Inflammatory macrophage (primary cell): ENCODE data around the gene USP13.
A peak's percentile ranks its signal among the peaks of the same experiment; 100 is the strongest.

Source experiments
- DNase-seq, 2 donors: peaks; one replicate each; pipeline ENCODE4 v3.0.0-alpha.2; 2020 to 2022

Gene USP13

DNA sequence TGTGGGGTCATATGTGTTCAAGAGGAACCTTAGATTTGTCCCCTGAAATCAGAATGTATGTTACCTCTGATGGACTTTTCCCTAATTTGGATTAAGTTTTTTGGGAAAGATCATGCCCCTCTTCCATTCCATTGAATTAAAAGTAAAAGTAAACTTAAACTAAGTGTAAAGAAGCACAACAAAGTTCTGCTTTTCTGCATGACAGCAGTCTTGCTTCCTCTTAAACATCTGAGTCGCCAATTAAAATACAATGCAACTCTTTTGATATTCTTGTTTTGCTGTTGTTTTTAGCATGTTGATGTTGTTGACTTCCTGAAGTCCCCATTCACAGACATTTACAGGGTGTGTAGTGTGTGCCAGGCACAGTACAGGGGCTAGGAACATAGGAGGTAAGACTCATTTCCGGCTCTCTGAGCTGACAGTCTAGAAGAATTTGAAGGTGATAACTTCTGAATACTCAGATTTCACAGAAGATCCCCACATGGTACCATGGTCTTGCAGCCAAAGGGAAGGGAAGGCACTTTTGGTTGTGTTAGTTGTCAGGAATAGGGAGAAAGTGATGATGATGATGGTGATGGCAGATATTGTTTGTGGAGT is 45.0 kb downstream of the USP13 start:
- peak; percentile 9 to 10 for DNase-seq

DNA sequence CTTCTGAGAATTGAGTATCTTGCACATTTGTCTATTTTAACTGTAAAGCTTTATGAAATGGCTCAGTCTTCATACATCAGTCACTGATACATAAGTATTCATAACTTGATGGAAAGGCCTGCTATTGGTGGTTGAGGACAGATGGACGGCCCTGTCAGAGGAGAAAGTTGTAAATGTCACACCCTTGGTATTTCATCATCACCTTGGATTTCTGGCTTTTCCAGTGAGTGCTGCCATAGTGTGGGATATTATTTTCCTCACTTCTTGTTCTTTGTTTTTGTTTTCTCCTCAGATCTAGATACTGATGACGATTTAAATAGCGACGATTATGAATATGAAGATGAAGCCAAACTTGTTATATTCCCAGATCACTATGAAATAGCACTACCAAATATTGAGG is 47.9 kb downstream of the USP13 start:
- peak in 1 of 2 donors; percentile 26 for DNase-seq

DNA sequence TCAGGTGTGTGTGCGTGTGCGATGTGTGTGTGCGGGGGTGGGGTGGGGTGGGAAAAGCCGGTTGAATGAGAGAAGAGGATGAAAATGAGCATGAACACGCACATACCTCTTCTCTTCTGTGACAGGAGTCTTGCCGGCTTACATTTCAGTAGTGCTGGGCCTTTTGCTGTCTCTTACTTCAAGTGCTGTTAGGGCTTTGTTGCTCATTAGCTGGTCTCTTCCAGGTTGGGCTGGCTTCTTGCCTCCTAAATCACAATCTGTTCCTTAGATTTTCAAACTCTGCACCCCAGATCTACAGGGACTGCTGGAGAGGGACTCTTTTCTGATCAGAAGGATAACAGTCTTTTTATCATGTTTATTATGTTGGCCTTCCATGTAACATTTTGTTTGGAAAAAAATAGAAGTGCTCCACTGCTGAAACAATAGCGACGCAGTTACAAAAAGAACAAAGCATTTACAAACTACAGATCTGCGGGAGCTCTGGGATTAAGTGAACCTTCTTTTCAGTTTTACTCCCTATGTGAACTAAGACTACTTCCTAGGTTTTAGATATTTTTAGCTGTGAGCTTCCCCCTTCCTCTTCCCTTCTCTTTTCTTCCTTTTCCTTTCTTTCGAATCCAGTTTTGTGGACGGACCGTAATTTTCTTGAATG is 48.5 kb downstream of the USP13 start:
- DNase-seq, result no peak

DNA sequence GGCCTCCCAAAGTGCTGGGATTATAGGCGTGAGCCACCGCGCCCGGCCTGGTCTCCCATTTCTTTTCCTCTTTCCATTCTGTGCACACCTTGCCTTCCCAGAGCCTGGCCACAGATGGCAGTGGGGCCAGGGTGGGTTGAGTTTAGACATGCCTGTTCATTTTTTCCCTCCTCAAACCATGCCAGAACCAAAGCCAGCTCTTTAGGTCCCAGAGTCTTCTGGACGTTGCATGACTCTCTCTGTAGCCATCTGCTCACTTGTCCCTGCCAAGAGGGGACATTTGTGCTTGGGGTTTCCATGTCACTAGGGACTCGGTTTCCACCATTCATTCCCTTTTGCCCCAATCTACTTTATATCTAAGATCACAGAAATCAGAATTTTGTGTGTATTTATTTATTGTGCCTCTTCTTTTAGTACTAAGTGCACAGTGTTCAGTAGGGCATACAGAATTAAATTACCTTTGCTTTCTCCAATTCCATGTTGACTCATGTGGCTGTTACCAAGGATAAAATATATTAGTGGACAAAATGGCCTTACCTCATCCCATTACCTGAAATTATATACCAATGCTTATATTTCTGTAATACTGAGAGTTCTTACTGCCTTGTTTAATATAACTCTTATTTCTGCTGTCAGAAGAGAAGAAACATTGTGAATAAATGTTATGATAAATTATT is 49.6 kb downstream of the USP13 start:
- DNase-seq, result no peak

DNA sequence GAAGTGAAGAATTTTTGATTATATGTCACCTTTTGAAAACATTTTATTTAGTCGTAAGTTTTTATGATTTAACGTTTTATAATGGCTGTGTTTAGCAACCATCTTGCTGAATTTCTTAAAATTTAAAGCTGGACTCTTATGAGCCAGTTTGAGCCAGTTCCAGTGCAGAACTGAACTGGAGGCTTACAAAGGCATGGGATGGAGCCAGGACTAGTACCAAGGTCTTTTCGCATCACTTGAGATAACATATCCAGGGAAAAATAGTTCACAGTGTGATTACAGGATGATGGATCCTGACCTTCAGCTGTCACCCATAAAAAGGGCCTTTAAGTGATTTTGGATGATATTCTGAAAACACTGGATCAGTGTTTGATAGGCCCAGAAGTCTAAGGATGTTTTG is 51.0 kb downstream of the USP13 start:
- DNase-seq, result no peak

DNA sequence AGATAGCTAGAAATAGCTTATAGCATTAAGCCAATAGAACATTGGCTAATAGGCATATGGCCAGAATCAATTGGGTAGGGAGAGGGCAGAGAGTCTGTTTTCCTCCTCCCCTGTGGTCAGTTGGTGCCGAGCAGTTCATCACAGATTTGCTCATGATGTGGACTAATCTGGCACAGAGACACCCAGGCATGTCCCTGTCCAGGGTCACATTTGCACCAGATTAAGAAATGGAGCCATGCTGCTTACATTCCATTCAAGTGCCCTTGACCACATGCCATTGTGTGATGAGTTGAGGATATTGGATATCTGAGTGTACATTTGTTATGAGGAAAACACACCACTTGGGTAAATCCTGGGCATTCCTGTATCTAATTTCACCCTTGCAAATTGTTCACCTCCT is 53.4 kb downstream of the USP13 start:
- no peak for DNase-seq

DNA sequence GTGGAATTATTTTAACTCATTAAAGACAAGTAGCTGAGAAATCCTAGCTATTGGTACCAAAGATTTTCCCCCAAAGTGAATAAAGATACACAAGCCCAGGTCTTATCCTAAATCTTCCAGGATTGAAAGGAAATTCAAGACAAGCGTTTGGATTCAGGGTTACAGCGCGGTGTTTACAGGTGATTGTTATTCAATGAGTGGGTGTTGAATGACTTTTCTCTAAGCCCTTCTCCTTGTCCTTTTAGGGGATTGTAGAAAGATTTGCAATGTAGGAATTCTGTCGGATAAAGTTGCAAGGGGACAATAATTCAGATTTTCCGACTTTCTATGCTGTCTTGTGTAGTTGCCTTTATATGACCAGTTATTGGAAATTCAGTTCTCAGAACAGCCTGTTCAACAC is 57.2 kb downstream of the USP13 start:
- no peak for DNase-seq

DNA sequence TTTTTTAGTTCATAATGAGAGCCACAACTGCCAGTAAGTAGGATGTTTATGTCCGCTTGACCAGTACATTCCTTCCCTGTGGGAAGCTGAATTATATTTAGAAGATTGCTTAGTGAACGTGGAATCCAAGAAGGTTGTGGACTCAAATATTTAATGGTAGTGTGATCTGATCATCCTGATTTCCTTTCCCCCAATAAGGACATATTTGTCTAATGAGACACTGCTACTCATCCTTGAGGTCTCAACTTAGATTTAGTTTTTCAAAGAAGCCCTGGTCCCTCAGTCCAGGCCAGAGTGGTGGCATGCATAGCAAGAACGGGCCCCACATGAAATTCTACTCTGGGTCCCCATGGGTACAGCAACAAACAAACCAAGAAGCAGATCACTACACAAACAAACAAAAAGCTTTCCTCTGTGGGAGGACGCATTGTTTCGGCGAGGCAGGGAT is 60.8 kb downstream of the USP13 start:
- no peak for DNase-seq

DNA sequence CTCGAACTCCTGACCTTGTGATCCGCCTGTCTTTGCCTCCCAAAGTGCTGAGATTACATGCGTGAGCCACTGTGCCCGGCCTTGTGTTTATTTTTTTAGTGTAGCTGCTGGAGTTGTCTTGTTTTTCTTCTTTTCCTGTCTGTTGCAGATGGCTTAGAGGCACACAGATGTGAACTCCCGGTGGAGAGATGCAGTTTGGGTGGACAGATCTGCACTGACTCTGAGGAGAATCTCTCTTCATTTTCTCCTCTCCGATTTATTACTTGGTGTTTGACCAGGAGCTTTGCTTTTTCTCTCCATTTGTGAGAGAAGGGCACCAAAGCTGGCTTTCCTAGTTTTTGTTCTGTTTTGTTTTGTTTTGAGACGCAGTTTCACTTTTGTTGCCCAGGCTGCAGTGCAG is 62.7 kb downstream of the USP13 start:
- DNase-seq, result no peak

DNA sequence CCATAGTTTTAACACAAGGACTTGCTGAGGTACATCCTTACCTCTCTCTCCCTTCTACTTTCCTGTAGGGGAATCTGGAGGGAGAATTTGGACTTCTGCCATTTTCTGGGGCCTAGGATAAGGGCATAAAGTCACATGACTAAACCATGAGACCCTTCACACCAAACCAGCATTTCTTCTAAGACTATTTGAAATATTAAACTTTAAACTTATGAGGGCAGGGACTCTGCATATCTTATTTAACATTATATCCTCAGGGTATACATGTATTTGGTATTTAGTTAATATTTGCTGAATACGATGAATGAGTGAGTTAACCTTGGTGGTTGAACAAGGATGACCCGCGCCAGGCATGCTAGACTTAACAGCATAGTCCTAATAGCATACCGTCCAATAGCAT is 63.4 kb downstream of the USP13 start:
- DNase-seq, result no peak

DNA sequence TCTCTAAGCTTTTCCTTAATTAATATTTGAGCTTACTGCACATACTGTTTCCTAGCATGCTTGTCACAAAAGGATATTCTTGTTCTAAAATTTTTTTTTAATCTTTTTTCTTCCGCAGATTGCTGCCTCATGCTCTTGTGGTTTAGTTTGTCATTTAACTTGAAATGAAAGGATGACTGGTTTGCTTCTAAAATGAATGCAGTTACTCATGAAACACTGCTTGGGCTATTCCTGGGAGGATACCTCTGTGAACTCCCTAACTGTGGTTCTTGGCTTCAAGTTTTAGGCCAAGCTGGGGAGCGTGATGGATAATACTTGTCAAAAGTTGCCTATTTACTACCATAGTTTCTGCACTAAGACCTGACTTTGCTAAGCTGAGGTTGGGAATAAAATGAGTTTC is 64.0 kb downstream of the USP13 start:
- DNase-seq, result no peak

DNA sequence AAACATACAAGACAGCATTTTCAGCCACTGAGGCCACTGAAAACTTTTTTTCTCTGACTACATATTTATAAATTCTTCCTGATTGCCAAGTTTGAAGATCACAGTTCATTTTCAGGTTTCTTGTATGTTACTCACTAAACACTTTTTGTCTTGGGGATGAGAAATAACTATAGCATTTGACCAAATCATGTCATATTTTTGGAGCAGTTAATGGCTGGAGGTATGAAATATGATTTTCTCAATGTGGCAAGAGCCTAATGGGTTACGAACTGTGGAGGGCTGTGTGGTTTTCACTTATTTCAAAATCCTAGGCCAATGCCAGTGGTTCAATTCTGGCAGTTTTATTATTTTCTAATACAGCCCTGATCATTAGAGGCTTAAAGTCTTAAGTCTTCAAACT is 64.4 kb downstream of the USP13 start:
- DNase-seq, result no peak

DNA sequence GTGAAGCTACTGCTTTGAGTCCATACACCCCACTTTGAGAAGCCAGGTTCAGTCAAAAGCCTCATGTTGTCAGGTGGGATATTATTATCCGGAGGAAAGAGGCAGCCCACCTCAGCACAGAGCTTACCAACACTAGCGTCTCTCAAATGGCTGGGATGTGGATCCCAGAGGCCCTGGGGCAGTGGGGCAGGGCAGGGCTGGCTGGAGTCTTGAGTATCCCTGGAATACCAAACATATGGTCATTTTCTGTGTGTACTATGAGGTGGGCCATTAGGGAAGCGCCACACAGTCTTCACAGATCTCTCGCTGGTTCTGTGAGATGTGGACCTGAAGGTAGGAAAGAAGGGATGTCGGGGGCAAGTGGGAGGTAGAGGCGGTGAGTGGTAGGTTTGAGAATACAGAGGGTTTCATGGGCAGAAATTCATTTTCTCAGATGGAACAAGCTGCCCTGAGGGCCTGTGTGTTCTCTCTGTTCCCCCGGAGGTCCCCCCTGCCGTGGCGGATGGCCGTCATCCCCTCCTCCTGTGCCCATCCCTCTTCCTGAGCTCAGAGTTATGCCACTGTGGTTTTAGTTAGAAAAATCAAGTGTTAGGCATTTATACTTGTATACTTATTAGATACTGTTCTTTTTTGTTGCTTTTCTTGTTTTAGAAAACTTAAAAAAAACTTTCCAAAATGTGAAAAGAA is 66.4 kb downstream of the USP13 start:
- no peak for DNase-seq

DNA sequence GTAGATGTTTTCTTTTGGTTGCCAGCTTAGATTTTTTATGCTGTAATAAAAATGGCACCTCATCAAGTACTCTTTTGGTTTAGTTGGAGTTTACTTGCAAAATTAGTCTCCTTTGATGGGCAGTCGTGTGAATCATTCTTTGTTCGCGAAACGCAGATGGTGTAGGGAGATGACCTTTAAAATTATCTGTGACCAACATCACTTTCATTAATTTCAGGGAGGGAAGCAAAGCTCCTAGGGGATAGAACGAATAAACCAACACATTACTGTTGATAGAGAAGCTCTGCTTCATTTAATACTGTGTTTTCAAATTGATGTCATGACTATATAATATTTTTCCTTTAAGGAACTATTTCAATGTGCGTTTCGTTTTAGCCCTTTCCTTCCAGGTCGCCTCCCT is 67.4 kb downstream of the USP13 start:
- no peak for DNase-seq

DNA sequence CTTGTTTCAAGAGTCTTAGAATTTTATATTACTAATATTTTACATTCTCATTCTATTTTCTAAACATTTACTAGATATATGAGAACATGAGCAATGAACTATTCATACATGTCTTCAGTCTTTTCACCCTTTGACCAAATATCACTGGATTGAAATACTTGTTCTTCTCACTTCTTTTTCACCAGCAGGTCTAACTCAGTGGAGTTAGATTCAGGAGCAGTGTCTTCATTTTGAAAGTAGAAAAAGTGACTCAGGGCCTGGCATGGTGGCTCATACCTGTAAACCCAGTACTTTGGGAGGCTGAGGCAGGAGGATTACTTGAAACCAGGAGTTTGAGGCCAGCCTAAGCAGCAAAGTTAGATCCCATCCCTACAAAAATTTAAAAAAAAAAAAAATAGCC is 70.8 kb downstream of the USP13 start:
- DNase-seq, result no peak

DNA sequence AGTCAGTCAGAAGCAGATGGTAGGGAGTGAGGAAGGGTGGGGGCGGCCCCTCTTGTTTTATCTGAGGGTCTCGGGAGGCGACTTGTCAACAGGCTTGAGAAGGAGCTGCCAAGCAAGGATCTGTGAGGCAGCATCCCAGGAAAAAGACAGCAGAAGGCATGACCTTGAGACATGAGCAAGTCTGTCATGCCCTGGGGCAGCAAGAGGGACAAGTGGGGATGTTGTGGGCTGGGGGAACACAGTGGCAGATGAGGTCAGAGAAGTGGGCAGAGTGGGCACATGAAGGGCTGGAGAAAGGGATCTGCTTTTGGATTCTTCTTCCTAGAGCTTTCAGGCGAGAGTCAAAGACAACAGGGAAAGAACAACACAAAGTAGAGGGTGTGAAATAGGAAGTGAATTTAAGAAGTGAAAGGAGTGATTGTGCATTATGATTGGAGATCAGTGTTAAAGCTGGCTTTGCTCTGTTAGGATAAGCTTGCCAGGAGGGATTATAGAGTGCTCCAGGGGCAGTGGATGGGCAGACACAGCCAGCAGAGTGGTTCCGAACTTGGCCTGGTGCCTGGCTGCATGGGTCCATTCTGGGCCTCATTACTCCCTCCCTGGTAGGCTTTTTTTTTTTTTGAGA is 73.3 kb downstream of the USP13 start:
- DNase-seq, result peak; percentile 22 to 34

DNA sequence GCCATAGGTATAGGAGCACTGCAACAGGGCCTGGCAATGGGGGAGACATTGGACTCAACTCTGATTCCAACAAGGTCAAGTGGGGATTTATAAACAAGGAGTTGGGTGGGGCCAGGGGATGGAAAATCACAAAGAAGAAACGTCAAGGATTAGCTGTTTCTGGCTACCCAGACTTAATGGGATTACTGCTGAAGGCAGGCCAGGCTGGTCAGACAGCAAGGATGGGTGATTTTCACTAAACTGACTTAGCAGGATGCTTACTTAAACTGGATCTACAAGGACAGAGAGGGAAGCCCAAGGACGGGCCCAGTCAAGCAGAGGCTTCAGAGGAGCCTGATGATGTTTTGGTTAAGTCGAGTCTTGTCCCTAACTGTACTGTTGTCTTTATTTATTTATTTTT is 76.2 kb downstream of the USP13 start:
- no peak for DNase-seq

DNA sequence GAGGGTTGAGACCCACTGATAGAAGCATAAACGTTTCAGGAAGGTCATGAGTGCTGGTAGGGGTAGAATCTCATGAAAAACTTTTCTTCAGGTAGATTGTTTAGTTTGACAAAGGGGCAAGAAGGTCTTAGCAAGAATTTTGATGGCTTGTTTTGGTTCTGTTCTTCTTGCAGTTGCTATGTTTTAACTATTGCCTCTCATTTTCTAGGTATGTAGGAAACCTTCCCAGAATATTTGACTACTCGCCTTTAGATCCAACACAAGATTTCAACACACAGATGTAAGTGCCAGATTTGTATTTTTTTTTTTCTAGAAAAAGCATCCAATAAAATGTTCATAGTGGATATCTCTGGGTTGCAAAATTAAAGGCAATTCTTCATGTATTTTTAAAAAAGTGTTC is 77.1 kb downstream of the USP13 start:
- DNase-seq, result no peak

DNA sequence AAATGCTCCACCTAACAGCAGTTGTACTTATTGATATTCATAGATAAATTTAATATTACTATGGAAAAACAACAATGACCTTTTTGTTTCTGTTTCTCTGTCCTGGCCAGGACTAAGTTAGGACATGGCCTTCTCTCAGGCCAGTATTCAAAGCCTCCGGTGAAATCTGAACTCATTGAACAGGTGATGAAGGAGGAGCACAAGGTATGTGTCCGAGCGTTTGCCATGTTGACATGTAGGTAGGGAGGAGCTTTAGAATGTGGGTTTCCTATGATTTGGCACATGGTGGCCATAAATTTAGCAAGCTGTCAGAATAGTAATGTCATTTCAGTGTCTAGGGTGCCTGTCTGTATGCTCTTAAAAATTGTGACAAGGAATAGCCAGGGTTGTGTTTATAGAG is 77.7 kb downstream of the USP13 start:
- no peak for DNase-seq

DNA sequence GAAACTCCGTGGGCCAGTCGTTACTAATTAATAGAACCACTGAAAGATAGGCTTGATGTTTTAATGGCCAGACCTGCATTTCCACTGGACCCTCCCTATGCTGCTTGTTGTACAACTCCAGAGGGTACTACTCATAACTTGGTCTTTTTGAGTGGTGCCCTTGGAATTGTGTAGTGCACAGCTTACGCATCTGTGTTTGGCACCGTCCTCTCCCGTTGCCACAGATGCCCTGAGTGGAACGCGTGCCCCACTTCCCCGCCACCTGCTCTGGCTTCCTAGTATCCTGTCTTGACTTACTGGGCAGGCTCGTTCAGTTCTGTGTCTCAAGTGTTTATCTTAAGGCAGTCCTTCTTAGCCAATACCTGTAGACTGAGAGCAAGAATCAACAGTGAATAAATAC is 78.7 kb downstream of the USP13 start:
- no peak for DNase-seq

DNA sequence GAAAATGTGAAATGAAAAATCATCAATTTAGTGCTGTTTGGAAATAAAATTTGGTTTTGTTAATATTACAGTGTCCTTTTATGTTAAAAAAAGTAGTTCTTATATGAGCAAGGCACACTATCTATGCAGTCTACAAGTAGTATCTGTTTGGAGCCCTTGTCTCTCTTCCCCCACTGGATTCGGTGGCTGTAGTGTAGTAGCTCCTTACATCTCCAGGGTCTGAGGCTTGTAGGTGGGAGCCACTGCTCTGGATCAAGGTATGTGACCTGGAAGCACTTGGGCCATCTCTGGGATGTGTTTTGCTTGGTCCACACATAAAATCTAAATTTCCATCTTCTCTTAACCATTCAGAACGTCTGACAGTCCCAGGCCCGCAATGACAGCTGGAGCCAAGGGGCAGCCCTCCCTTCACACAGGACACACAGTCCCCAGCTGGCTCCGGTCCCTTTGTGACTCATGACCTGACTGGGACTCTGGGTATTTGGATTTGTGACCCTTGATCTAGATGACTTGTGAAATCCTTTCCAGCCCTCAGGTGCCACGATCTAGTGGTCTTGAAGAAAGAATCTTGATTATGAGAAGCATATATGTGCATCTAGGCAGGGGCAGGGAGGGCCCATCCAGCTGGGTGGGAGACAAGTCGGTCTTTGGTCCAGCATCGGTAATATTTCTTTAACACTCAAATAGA is 80.0 kb downstream of the USP13 start:
- DNase-seq, result no peak

DNA sequence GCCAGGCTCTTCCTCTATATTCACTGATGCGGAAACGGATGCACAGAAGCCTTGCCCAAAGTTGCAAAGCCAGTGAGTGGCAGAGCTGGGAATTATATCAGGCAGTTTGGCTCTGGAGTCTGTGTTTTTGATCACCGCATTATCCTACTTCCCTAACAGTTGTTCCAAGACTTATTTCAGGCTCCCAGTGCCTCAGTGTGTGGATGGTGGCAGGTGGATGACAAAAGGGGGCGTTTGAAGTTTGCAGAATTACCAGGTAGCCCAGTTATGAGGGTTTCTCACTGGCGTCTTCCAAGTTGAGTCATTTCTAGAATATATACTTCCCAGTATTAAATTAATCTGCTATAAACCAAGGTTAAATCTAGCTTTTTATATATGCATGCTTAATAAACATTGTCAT is 81.0 kb downstream of the USP13 start:
- no peak for DNase-seq
